Stimulated activated CD4-positive, alpha-beta T cell treated with anti-CD3 and anti-CD28 coated beads, TNF-alpha, amount 100 ng/mL, for 24 hours (primary cell): ENCODE results near the gene DNAJC30.

Experiments
- DNase-seq, 3 experiments: peaks; one replicate each; pipeline ENCODE4 v3.0.0-alpha.2; 2020; ENCODE audit warnings: low read depth in 3 of 3

Gene DNAJC30

DNA sequence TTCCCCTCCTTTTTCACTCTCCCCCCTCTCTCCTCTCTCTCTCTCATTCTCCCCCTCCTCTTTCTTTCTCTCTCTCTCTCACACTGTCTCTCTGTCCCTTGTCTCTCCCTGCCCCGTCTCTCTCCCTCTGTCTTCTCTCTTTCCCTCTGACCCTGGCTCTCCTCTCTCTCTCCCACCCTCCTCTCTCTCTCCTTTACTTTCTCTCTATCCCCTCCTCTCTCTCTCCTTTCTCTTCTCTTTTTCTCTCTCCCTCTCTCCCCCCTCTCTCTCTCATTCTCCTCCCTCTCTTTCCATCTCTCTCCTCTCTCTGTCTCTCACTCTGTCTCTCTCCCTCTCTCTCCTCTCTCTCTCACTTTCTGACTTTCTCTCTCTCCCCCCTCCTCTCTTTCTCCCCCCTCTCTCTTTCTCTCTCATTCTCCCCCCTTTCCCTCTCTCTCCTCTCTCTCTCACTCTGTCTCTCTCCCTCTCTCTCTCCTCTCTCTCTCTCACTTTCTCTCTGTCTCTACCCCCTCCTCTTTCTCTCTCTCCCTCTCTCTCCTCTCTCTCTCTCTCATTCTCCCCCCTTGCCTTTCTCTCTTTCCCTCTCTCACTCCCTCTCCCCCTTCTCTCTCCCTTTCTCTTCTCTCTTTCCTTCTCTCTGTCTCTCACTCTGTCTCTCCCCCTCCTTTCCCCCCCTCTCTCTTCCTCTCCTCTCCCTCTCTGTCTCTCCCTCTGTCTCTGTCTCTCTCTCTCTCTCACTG, 34.5 kb downstream of the DNAJC30 start:
- DNase-seq = no peak

DNA sequence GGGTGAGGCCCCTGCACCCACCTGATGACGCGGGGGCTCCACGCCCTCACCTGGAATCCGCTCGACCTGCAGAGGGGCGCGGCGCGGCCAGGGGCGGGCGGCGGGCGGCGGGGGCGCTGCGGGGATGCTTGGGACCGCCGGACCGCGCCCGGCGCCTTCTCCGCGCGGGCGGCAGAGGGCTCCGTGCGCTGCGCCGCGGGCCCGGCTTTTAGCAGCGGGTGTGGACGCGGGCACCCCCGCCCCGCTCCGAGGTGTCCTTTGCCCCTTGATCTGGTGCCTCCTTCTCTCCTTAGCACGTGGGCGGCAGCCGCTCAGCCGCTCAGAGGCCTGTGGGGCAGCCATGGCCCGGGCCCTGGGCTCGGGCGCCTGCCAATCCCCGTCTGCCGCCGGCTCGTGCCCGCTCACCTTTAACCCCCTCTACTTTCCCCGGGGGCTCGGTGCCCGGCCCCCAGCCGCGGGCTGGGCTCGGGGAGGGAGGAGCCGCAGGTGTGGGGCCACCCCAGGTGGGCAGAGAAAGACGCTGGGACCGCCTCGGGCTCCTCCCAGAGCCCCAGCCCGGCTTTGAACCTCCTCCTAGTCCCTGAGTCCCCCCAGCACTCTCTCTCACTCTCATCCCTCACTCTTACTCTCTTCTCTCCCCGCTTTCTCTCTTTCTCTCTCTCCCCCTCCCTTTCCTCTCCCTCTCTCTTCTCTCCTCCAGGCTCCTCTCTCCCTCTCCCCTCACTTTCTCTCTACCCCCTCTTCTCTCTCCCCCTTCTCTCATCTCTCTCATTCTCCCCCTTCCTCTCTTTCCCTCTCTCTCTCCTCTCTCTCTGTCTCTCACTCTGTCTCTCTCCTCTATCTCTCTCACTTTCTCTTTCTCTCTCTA, 35.3 kb downstream of the DNAJC30 start:
- peak in 1 of 3 experiments; percentile 33 for DNase-seq

DNA sequence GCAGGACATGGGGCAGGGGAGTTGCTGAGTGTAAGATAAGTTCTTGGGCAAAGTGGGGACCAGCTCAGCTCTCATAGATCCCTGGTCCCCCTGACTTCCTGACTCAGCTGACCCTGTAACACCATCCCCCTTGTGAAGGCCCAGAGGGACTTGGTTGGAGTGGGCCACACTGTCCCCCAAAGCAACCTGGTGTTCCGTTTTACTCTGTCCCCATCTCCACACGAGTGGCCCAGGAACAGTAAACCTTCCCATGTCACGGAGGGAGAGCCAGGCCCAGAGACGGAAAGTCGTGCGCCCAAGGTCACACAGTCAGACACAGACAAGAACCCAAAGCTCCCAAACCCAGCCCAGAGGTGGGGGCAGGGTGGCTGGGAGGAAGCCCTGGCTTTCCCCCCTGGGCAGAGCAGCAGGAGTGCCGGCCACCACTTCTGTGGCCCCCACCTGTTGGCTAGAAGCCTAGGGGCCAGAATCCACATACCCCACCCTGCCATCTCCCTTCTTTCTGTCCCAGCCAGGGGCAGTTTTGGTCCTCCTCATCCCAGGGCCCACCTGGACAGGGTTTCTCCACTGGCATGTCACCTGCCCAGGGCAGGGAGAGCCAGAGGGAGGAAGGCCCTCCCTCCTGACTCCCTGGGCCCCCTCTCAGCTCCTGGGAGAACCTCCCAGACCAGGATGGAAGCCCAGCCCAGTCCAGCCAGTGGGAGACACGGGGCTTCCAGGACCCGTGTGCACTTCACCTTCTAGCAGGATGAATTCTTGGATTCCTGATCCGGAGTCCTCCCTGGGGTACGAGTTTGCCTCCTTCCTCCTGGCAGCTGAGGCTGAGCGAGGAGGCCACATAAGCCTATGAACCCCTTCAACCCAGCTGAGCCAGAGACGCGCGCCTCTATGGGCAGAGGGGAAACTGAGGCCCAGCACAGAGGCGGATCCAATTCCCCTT, 36.2 kb downstream of the DNAJC30 start:
- DNase-seq = no peak

DNA sequence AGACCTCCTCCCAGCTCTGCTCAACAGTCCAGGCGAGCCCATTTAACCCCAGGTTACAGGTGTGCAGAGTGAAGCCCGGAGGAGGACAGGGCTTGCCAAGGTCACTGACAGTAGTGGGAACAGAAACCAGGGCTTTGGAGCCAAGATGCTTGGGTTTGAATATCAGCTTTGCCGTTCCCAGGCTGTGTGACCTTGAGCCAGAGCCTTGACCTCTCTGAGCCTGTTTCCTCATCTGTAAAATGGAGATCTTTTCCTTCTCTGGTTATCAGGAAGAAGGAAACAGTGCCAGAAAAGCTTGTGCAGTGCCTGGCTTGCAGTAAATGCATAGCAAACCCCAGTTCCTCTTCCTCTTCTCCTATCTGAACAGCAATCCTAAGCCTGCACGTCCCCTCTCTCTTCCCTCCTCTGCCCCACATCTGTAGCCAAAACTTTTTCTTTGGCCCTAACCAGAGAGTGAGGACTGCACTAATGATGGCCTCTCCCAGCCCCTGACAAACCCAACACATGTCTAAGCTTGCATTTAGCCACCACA, 37.5 kb downstream of the DNAJC30 start:
- DNase-seq = no peak

DNA sequence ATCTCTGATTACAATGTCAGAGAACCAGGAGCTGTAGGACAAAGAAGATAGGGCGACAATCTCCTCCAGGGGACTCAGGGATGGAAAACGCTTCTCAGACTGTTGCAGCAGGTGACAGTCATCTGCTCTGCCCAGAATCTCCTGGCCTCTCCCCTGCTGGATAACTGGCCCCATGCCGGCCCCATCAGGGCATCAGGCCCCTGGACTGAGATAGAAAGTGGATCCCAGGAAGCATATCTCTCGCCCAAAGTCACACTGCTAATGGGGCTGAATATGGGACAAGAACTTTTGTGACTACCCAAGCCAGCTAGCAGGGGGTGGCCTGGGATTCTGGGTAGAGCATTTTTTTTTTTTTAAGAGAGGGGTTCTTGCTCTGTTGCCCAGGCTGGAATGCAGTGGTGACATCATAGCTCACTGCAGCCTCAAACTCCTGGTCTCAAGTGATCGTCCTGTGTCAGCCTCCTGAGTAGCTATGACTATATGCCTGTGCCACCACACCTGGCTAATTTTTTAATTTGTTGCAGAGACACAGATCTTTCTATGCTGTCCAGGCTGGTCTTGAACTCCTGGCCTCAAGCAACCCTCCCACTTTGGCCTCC, 38.5 kb downstream of the DNAJC30 start:
- no peak for DNase-seq

DNA sequence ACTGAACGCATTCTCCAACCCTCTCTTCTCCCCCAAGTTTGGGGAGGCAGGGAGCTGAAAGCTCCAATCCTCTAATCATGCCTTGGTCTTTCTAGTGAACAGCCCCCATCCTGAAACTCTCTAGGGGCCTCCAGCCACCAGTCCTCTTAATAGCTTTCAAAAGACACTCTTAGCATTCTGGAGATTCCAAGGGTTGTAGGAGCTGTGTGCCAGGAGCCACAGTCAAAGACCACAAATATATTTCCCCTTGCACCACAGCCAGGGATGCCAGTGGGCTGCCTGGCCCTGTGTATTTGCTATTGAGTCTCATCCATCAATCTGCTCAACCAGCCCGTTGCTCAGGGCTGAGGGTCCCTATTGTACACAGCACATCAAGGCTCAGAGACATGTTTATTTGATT, 40.4 kb downstream of the DNAJC30 start:
- DNase-seq = no peak

DNA sequence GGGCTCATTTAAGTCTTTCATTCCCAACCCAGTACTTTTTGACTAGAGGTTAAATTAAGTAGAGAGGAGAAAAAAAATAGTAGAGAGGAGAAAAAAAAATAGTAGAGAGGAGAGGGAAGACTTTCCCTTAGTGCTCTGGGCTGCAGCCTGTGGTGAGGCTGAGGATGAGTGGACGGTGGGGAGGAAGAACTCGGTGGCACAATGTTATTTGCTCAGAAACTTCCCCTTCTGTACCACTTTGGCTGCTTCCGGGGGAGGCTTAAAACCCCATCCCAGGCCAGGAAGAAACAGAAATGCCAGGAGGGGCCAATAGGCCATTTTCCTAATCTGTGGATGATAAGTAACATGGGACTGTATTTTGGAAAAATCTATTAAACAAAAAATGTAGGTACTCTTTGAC, 44.3 kb downstream of the DNAJC30 start:
- no peak for DNase-seq

DNA sequence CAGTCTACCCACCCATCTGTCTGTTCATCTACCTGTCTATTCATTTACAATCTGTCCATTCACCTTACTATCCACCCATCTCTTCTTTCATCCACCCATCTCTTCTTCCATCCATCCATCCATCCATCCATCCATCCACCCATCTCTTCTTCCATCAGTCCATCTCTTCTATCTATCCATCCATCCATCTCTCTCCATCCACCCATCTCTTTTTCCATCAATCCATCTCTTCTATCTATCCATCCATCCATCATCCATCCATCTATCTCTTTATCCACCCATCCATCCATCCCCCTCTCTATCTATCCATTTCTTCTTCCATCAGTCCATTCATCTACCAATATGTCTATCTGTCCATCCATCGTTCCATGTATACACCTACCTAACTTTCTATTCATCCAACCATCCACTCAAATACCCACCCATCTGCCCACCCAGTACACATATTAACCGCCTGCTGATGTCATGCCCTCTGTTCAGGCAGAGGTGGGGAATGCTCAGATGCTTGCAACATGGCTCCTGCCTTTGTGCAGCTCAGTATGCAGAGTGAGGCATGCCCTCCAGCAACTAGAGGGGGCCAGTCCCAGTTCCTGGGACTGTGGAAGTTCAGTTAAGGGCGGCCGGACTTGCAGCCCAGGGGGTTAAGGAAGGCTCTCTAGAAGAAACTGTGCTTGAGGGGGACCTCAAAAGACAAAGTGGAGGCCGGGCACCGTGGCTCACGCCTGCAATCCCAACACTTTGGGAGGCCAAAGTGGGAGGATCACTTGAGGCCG, 47.6 kb downstream of the DNAJC30 start:
- DNase-seq = no peak

DNA sequence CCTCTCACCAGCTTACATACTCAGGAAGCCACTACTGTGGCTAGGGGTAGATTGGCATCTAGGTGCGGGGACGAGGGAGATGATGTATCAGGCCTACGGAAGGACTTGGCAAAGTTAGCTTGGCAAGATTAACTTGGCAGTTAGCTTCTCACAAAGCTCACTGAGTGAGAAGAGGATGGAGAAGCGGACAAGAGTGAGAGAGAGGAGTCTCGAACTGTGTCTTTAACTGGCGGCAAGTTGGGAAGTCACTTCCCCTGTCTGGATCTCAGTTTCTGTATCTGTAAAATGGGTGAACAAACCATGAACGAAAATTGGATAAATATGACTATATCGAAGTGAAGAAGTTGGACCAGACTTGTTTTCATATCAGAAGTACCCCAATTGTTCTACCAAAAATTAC, 49.4 kb downstream of the DNAJC30 start:
- DNase-seq = no peak

DNA sequence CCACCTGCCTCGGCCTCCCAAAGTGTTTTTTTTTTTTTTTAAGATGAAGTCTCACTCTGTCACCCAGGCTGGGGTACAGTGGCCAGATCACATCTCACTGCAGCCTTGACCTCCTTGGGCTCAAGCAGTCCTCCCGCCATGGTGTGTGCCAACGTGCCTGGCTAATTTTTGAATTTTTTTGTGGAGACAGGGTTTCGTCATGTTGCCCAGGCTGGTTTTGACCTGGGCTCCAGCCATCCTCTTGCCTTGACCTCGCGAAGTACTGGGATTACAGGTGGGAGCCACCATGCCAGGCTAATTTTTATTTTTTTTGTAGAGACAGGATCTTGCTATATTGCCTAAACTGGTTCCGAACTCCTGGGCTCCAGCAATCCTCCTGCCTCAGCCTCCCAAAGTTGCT, 49.9 kb downstream of the DNAJC30 start:
- no peak for DNase-seq

DNA sequence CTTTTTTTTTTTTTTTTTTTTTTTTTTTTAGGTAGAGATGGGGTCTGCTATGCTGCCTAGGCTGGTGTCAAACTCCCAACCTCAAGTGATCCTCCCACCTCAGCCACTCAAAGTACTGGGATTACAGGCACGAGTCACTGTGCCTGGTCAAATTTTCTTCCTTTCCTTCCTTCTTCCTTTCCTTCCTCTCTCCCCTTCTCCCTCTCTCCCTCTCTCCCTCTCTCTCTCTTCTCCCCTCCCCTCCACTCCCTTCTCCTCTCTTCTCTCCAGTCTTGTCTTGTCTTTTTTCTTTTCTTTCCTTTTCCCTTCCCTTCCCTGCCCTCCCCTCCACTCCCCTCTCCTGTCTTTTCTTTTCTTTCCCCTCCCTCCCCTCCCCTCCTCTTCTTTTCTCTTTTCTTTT, 51.7 kb downstream of the DNAJC30 start:
- no peak for DNase-seq
